ENCODE measurements around the gene RPLP2.

DNA sequence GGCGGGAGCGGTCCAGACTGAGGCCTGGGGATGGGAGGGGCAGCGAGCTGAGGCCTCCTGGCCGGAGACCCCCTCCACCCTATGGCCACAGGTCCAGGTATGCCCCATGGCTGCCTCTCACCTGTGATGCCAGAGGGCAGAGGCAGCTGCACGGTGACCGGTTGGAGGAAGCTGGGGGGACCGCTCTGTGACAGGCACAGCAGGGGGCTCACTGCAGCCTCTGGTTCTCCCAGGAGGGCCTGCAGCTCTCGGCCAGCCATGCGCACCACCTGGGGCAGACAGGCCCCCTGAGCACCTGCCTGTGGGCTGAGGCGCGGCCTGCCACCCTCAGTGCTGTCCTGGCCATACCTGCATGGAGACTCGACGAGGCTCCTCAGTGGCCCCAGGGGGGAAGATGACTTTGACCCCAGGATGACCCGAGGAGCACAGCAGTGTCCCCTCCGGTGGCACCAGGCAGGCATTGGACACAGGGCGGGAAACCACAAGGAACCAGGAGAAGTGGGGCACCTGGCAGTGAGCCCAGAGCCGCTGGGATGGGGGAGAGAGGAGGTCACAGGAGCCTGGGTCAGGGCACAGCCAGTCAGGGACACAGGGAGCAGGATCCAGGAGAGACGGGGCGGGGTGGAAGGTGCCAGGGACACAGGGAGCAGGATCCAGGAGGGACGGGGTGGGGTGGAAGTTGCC is 8.5 kb upstream of the RPLP2 start:
- TF ChIP-seq, protein P1, sequence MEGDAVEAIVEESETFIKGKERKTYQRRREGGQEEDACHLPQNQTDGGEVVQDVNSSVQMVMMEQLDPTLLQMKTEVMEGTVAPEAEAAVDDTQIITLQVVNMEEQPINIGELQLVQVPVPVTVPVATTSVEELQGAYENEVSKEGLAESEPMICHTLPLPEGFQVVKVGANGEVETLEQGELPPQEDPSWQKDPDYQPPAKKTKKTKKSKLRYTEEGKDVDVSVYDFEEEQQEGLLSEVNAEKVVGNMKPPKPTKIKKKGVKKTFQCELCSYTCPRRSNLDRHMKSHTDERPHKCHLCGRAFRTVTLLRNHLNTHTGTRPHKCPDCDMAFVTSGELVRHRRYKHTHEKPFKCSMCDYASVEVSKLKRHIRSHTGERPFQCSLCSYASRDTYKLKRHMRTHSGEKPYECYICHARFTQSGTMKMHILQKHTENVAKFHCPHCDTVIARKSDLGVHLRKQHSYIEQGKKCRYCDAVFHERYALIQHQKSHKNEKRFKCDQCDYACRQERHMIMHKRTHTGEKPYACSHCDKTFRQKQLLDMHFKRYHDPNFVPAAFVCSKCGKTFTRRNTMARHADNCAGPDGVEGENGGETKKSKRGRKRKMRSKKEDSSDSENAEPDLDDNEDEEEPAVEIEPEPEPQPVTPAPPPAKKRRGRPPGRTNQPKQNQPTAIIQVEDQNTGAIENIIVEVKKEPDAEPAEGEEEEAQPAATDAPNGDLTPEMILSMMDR (IDR thresholded peaks at IDR 0.05; ENCODE audit: borderline replicate concordance, extremely low read depth, low read length, poor library complexity, severe bottlenecking), result no peak
- no peak for TF ChIP-seq EZH2 (IDR thresholded peaks at IDR 0.05; ENCODE audit: borderline replicate concordance, low read depth, low read length, severe bottlenecking)

Data from DND-41 (cell line).